ENCODE results near the gene USP17L19.
"Not testable (repeated sequence)": the region's sequence is repeated elsewhere in the genome, so short reads cannot be mapped to it uniquely, and the experiment has no call there.

Gene USP17L19, protein sequence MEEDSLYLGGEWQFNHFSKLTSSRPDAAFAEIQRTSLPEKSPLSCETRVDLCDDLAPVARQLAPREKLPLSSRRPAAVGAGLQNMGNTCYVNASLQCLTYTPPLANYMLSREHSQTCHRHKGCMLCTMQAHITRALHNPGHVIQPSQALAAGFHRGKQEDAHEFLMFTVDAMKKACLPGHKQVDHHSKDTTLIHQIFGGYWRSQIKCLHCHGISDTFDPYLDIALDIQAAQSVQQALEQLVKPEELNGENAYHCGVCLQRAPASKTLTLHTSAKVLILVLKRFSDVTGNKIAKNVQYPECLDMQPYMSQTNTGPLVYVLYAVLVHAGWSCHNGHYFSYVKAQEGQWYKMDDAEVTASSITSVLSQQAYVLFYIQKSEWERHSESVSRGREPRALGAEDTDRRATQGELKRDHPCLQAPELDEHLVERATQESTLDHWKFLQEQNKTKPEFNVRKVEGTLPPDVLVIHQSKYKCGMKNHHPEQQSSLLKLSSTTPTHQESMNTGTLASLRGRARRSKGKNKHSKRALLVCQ

DNA sequence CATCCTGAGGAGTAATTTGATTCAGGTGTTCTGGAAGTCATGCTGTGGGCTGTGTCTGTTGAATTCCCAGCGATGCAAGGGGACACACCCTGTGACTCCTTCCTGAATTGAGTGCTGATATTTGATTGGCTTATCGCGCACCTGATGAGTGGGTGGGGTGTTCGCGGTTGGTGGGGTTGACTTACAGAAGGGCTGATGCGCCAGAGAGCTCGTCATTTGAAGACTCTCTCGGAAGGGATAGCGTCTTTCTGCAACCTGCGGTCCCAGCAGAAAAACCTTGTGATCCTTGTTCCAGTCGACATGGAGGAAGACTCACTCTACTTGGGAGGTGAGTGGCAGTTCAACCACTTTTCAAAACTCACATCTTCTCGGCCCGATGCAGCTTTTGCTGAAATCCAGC, at the start of gene USP17L19:
Gene USP17L19, plus strand, starts transcription at position 301 of the 400 bp plus-strand sequence. Its CDS starts 0 bp downstream, at position 301.
- DNase-seq, result not testable (repeated sequence)

DNA sequence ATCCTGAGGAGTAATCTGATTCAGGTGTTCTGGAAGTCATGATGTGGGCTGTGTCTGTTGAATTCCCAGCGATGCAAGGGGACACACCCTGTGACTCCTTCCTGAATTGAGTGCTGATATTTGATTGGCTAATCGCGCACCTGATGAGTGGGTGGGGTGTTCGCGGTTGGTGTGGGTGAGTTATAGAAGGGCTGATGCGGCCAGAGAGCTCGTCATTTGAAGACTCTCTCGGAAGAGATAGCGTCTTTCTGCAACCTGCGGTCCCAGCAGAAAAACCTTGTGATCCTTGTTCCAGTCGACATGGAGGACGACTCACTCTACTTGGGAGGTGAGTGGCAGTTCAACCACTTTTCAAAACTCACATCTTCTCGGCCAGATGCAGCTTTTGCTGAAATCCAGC, 42.8 kb upstream of the USP17L19 start, which contains the start of gene USP17L10:
Gene USP17L10, plus strand, starts transcription at position 301 of the 400 bp plus-strand sequence. Its CDS starts 0 bp downstream, at position 301.
- DNase-seq, result not testable (repeated sequence)

DNA sequence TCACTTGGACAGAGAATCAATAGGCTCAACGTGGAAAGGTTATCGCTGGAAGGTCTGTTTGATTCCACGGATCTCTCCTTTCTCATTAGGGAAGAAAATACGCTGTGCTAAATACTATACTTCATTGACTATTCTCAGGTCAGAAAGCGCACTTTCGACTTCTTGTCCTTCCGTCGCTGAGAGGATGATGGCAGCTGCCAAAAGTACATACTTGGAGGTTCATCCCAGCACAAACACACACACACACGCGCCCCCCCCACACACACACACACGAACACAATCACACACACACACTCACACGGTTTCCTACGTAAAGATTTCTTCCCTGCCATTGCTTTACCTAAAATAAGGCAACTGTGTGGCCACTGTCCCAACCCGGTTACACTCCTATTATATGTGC, 38.5 kb upstream of the USP17L19 start:
- not testable (repeated sequence) for DNase-seq

DNA sequence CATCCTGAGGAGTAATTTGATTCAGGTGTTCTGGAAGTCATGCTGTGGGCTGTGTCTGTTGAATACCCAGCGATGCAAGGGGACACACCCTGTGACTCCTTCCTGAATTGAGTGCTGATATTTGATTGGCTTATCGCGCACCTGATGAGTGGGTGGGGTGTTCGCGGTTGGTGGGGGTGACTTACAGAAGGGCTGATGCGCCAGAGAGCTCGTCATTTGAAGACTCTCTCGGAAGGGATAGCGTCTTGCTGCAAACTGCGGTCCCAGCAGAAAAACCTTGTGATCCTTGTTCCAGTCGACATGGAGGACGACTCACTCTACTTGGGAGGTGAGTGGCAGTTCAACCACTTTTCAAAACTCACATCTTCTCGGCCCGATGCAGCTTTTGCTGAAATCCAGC, 38.1 kb upstream of the USP17L19 start, which contains the start of gene USP17L11:
Gene USP17L11, plus strand, starts transcription at position 301 of the 400 bp plus-strand sequence. Its CDS starts 0 bp downstream, at position 301.
- DNase-seq, result not testable (repeated sequence)

DNA sequence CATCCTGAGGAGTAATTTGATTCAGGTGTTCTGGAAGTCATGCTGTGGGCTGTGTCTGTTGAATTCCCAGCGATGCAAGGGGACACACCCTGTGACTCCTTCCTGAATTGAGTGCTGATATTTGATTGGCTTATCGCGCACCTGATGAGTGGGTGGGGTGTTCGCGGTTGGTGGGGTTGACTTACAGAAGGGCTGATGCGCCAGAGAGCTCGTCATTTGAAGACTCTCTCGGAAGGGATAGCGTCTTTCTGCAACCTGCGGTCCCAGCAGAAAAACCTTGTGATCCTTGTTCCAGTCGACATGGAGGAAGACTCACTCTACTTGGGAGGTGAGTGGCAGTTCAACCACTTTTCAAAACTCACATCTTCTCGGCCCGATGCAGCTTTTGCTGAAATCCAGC, 33.3 kb upstream of the USP17L19 start, which contains the start of gene USP17L12:
Gene USP17L12, plus strand, starts transcription at position 301 of the 400 bp plus-strand sequence. Its CDS starts 0 bp downstream, at position 301.
- DNase-seq, result not testable (repeated sequence)

DNA sequence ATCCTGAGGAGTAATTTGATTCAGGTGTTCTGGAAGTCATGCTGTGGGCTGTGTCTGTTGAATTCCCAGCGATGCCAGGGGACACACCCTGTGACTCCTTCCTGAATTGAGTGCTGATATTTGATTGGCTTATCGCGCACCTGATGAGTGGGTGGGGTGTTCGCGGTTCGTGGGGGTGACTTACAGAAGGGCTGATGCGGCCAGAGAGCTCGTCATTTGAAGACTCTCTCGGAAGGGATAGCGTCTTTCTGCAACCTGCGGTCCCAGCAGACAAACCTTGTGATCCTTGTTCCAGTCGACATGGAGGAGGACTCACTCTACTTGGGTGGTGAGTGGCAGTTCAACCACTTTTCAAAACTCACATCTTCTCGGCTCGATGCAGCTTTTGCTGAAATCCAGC, 28.6 kb upstream of the USP17L19 start, which contains the start of gene USP17L13:
Gene USP17L13, plus strand, starts transcription at position 301 of the 400 bp plus-strand sequence. Its CDS starts 0 bp downstream, at position 301.
- DNase-seq, result not testable (repeated sequence)

DNA sequence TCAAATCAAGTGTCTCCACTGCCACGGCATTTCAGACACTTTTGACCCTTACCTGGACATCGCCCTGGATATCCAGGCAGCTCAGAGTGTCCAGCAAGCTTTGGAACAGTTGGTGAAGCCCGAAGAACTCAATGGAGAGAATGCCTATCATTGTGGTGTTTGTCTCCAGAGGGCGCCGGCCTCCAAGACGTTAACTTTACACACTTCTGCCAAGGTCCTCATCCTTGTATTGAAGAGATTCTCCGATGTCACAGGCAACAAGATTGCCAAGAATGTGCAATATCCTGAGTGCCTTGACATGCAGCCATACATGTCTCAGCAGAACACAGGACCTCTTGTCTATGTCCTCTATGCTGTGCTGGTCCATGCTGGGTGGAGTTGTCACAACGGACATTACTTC, 22.9 kb upstream of the USP17L19 start:
- not testable (repeated sequence) for DNase-seq

DNA sequence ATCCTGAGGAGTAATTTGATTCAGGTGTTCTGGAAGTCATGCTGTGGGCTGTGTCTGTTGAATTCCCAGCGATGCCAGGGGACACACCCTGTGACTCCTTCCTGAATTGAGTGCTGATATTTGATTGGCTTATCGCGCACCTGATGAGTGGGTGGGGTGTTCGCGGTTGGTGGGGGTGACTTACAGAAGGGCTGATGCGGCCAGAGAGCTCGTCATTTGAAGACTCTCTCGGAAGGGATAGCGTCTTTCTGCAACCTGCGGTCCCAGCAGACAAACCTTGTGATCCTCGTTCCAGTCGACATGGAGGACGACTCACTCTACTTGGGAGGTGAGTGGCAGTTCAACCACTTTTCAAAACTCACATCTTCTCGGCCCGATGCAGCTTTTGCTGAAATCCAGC, 19.1 kb upstream of the USP17L19 start, which contains the start of gene USP17L15:
Gene USP17L15, plus strand, starts transcription at position 301 of the 400 bp plus-strand sequence. Its CDS starts 0 bp downstream, at position 301.
- not testable (repeated sequence) for DNase-seq

DNA sequence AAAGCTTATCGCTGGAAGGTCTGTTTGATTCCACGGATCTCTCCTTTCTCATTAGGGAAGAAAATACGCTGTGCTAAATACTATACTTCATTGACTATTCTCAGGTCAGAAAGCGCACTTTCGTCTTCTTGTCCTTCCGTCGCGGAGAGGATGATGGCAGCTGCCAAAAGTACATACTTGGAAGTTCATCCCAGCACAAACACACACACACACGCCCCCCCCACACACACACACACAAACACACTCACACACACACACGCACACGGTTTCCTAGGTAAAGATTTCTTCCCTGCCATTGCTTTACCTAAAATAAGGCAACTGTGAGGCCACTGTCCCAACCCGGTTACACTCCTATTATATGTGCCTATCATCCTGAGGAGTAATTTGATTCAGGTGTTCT, 14.7 kb upstream of the USP17L19 start:
- not testable (repeated sequence) for DNase-seq

DNA sequence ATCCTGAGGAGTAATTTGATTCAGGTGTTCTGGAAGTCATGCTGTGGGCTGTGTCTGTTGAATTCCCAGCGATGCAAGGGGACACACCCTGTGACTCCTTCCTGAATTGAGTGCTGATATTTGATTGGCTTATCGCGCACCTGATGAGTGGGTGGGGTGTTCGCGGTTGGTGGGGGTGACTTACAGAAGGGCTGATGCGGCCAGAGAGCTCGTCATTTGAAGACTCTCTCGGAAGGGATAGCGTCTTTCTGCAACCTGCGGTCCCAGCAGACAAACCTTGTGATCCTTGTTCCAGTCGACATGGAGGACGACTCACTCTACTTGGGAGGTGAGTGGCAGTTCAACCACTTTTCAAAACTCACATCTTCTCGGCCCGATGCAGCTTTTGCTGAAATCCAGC, 9.6 kb upstream of the USP17L19 start, which contains the start of gene USP17L17:
Gene USP17L17, plus strand, starts transcription at position 301 of the 400 bp plus-strand sequence. Its CDS starts 0 bp downstream, at position 301.
- not testable (repeated sequence) for DNase-seq

DNA sequence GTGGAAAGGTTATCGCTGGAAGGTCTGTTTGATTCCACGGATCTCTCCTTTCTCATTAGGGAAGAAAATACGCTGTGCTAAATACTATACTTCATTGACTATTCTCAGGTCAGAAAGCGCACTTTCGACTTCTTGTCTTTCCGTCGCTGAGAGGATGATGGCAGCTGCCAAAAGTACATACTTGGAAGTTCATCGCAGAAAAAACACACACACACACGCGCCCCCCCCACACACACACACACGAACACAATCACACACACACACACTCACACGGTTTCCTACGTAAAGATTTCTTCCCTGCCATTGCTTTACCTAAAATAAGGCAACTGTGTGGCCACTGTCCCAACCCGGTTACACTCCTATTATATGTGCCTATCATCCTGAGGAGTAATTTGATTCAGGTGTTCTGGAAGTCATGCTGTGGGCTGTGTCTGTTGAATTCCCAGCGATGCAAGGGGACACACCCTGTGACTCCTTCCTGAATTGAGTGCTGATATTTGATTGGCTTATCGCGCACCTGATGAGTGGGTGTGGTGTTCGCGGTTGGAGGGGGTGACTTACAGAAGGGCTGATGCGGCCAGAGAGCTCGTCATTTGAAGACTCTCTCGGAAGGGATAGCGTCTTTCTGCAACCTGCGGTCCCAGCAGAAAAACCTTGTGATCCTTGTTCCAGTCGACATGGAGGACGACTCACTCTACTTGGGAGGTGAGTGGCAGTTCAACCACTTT, 5.1 kb upstream of the USP17L19 start, which contains the start of gene USP17L18:
Gene USP17L18, plus strand, starts transcription at position 678 of the 728 bp plus-strand sequence. Its CDS starts 0 bp downstream, at position 678.
- not testable (repeated sequence) for DNase-seq

DNA sequence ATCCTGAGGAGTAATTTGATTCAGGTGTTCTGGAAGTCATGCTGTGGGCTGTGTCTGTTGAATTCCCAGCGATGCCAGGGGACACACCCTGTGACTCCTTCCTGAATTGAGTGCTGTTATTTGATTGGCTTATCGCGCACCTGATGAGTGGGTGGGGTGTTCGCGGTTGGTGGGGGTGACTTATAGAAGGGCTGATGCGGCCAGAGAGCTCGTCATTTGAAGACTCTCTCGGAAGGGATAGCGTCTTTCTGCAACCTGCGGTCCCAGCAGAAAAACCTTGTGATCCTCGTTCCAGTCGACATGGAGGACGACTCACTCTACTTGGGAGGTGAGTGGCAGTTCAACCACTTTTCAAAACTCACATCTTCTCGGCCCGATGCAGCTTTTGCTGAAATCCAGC, 4.6 kb downstream of the USP17L19 start, which contains the start of gene USP17L20:
Gene USP17L20, plus strand, starts transcription at position 301 of the 400 bp plus-strand sequence. Its CDS starts 0 bp downstream, at position 301.
- DNase-seq, result not testable (repeated sequence)

DNA sequence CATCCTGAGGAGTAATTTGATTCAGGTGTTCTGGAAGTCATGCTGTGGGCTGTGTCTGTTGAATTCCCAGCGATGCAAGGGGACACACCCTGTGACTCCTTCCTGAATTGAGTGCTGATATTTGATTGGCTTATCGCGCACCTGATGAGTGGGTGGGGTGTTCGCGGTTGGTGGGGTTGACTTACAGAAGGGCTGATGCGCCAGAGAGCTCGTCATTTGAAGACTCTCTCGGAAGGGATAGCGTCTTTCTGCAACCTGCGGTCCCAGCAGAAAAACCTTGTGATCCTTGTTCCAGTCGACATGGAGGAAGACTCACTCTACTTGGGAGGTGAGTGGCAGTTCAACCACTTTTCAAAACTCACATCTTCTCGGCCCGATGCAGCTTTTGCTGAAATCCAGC, 9.4 kb downstream of the USP17L19 start, which contains the start of gene USP17L21:
Gene USP17L21, plus strand, starts transcription at position 301 of the 400 bp plus-strand sequence. Its CDS starts 0 bp downstream, at position 301.
- not testable (repeated sequence) for DNase-seq

DNA sequence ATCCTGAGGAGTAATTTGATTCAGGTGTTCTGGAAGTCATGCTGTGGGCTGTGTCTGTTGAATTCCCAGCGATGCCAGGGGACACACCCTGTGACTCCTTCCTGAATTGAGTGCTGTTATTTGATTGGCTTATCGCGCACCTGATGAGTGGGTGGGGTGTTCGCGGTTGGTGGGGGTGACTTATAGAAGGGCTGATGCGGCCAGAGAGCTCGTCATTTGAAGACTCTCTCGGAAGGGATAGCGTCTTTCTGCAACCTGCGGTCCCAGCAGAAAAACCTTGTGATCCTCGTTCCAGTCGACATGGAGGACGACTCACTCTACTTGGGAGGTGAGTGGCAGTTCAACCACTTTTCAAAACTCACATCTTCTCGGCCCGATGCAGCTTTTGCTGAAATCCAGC, 14.1 kb downstream of the USP17L19 start, which contains the start of gene USP17L22:
Gene USP17L22, plus strand, starts transcription at position 301 of the 400 bp plus-strand sequence. Its CDS starts 0 bp downstream, at position 301.
- DNase-seq, result not testable (repeated sequence)

DNA sequence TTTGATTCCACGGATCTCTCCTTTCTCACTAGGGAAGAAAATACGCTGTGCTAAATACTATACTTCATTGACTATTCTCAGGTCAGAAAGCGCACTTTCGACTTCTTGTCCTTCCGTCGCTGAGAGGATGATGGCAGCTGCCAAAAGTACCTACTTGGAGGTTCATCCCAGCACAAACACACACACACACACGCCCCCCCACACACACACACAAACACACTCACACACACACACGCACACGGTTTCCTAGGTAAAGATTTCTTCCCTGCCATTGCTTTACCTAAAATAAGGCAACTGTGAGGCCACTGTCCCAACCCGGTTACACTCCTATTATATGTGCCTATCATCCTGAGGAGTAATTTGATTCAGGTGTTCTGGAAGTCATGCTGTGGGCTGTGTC, 18.5 kb downstream of the USP17L19 start:
- not testable (repeated sequence) for DNase-seq

Measured in NCI-H2081 (cell line).